ENCODE measurements around the gene TRABD2A. TPM values are rescaled to one million over a fixed set of nuclear protein-coding genes. Genes with fewer than 3 reads are reported as not detected.

Gene TRABD2A
- total RNA-seq, 1 experiment from 2014 or later: 9.9 TPM

DNA sequence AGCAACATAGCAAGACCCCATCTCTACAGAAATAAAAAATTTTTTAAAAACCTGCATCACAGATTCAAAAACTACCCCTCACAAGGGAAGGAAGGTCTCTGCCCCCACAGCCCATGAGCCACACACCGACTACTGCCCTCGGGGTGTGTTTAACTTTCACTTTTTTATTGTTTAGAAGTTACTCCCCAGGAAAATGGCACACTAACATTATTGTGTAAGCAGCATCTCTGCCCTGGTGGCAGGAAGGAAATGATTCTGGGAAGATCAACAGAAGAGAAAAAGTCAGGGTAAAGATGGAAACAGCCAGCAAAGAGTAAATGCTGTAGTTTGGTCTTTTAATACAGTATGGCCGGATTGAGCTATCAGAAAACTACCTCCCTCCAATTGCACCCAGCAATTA, 21.9 kb downstream of the TRABD2A start:
- no peak for DNase-seq (ENCODE audit: low spot score)
- in situ Hi-C loops (cut with HindIII; ENCODE audit: low sequenced_read_pairs): no loop called here

- in situ Hi-C loops (cut with HindIII; ENCODE audit: low sequenced_read_pairs): no loop called here
- DNase-seq (ENCODE audit: low spot score): no peak
Observed at GRCh38 chr2:84858123-84858522, 22.8 kb downstream of the TRABD2A start.

- DNase-seq (ENCODE audit: low spot score): no peak
Observed at GRCh38 chr2:84857566-84857965, 23.3 kb downstream of the TRABD2A start.

DNA sequence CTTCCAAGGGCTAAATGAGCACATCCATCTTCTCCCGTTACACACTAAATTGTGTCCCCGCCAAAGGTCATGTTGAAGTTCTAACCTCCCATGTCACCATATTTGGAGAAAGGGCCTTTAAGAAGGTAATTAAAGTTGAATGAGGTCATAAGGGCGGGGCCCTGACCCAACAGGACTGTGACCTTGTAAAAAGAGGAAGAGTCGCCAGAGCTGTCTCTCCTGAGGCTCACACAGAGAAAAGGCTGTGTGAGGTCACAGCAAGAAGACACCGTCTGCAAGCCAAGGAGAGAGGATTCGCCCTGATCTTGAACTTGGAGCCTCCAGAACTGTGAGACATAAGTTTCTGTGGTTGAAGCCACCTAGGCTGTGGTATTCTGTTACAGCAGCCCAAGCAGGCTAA, 24.1 kb downstream of the TRABD2A start:
- in situ Hi-C loops (cut with HindIII; ENCODE audit: low sequenced_read_pairs): no loop called here
- no peak for DNase-seq (ENCODE audit: low spot score)

More at GRCh38 chr2:84857566-84857965, 23.3 kb downstream of the TRABD2A start:
- in situ Hi-C loops (cut with HindIII; ENCODE audit: low sequenced_read_pairs): no loop called here

DNA sequence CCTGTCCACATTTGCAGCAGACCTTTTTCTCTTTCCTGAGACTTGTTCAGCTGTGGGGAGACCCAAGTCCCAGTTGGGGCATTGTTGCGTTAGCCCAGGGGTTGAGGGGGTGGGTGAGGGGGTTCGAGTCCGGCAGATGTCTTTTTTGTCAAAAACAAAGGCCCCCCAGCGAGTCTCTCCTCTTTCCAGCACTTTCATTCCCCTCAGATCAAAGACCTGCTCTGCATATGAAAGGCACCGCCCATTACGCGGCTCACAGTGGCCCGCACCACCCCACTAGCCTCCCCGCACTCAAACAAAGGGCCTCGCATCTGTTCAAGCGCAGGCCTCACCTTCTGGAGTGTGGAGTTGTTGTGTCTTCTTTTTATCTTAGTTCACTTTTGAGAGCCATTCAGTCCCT, 25.2 kb downstream of the TRABD2A start:
- in situ Hi-C loops (cut with HindIII; ENCODE audit: low sequenced_read_pairs): no loop called here
- no peak for DNase-seq (ENCODE audit: low spot score)

- no peak for DNase-seq (ENCODE audit: low spot score)
- in situ Hi-C loops (cut with HindIII; ENCODE audit: low sequenced_read_pairs): no loop called here
Observed at GRCh38 chr2:84854850-84855249, 26.0 kb downstream of the TRABD2A start.

- in situ Hi-C loops (cut with HindIII; ENCODE audit: low sequenced_read_pairs): no loop called here
- no peak for DNase-seq (ENCODE audit: low spot score)
Observed at GRCh38 chr2:84851876-84852275, 29.0 kb downstream of the TRABD2A start.

- no peak for DNase-seq (ENCODE audit: low spot score)
- in situ Hi-C loops (cut with HindIII; ENCODE audit: low sequenced_read_pairs): no loop called here
Observed at GRCh38 chr2:84850471-84850870, 30.4 kb downstream of the TRABD2A start.

DNA sequence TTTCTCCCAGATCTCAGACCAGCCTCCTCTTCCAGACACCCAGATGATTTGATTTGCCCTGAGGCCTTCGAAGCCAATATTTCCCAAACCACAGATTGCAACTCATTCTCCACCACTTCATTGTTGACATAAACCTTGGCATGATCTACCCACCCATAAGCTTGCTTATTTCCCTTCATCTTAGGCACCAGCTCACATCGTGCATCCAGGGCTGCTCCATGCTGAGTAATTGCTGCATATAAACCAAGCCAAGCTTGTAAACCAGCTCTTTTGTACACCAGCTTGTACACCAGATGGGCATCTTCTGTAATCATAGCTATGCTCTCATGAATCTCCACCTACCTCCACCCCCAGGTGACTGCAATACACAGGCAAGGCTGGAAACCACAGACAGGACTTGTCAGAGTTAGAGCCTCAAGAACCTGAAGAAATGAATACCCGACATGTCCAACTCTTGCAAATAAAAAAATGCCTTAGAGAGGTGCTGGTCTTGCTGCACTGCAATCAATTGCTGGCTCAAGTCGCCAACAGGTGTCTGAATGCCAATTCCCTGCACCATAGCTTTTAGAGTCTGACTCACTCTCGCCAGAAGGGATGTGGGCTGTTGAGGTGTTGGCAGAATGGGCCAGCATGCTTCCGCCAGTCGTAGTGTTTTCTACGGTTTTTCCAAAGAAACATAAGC, 31.5 kb downstream of the TRABD2A start:
- in situ Hi-C loops (cut with HindIII; ENCODE audit: low sequenced_read_pairs): no loop called here
- DNase-seq (ENCODE audit: low spot score): peak; percentile 90

DNA sequence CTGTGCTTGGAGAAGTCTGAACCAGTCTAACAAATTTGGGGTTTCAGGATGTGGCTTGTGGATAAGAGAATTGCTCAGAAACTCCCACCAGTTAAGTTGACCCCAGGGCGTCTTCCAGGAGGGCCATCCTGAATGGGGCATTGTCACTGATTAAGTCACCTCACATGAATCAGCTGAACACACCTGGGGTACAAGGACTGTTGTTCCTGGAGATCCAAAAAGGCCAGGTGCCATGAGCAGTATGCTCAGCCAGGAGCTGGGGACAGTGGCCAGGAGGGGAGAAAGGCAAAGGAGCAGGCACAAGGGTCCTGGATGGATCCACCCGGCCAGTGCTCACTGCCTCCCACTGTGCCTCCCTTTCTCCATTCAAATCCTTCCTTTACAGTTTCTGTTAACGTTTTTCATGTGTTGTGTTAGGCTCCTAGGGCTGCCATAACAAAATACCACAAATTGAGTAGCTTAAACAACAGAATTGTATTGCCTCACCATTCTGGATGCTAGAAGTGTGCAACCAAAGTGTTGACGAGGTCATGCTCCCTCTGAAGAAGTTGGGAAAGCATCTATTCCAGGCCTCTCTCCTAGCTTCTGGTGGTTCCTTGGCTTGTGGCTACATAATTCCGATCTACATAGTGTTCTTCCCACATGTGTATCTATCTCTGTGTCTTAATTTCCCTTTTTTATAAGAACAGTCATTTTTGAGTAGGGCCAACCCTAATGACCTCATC, 33.4 kb downstream of the TRABD2A start:
- in situ Hi-C loops (cut with HindIII; ENCODE audit: low sequenced_read_pairs): no loop called here
- no peak for DNase-seq (ENCODE audit: low spot score)

- in situ Hi-C loops (cut with HindIII; ENCODE audit: low sequenced_read_pairs): no loop called here
- DNase-seq (ENCODE audit: low spot score): no peak
Observed at GRCh38 chr2:84846741-84847142, 34.1 kb downstream of the TRABD2A start.

- in situ Hi-C loops (cut with HindIII; ENCODE audit: low sequenced_read_pairs): no loop called here
- no peak for DNase-seq (ENCODE audit: low spot score)
Observed at GRCh38 chr2:84846041-84846663, 34.7 kb downstream of the TRABD2A start.

- DNase-seq (ENCODE audit: low spot score): no peak
- in situ Hi-C loops (cut with HindIII; ENCODE audit: low sequenced_read_pairs): no loop called here
Observed at GRCh38 chr2:84844141-84844540, 36.7 kb downstream of the TRABD2A start.

DNA sequence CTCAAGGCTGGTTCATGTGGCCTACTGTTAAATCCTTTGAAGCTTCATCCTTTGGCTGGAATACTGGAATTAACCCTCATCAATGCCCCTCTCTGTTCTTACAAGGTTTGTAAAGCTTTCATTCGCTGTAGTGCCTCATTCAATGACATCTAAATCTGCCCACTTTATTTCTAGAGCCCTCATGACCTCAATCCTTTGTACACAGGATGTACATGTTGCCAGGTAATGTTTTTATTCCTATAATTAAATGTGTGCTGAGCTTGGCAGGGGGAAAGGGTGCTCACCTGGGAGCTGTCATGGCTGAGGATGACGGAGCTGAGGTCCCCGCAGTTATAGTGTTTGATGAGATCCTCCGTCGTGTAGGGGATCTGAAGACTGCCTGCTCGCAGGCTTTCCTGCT, 39.3 kb downstream of the TRABD2A start:
- in situ Hi-C loops (cut with HindIII; ENCODE audit: low sequenced_read_pairs): no loop called here
- DNase-seq (ENCODE audit: low spot score): no peak

GRCh38 chr2:84840306-84840705, 40.6 kb downstream of the TRABD2A start:
- DNase-seq (ENCODE audit: low spot score): no peak

GRCh38 chr2:84839851-84840250, 41.0 kb downstream of the TRABD2A start:
- in situ Hi-C loops (cut with HindIII; ENCODE audit: low sequenced_read_pairs): no loop called here
- no peak for DNase-seq (ENCODE audit: low spot score)

More at GRCh38 chr2:84840306-84840705, 40.6 kb downstream of the TRABD2A start:
- in situ Hi-C loops (cut with HindIII; ENCODE audit: low sequenced_read_pairs): no loop called here

DNA sequence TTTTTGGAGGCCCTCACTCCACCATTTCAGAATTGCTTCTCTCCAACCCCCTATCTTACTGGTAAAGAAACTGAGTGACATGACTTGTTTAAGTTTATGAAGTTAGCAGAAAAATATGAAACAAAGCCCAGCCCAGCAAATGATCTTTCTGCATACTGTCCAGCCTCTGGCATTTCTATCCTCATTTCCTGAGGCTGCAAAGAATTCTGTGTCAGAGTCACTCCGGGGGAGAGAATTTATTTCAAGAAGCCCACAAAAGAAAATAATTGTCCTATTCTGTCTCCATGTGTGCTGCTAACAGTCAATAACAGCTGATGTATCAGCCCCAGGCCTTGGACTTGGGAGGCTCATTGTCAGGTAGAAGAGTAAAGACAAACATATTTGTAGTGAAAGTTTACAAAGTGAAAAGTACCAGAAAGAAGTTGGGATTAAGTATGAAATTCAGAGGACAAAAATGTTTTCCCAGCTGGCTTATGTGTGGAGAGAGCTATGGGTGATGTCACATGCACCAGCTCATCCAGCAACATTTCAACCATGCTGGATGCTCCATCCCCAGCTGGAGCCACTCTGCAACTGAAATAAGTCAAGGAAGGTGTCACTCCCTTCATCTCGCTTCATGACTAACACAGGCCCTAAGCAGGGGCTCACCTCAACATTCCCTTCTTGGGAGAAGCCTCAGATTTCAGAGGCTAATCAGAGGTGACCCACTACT, 42.3 kb downstream of the TRABD2A start:
- no peak for DNase-seq (ENCODE audit: low spot score)
- in situ Hi-C loops (cut with HindIII; ENCODE audit: low sequenced_read_pairs): no loop called here

DNA sequence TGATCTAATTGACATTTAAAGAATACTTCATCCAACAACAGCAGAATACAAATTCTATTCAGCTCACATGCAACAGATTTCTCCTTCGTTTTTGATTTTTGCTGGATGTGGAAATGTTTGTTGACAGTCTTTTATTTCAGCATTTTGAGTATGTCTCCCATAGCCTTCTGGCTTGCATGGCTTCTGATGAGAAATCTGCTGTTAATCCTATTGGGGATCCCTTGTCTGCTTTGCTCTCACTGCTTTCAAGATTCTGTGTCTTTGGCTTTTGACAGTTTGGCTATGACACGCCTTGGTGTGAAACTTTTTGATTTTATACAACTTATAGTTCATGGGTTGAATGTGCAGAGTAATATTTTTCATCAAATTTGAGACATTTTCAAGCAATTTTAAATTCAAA, 44.7 kb downstream of the TRABD2A start:
- in situ Hi-C loops (cut with HindIII; ENCODE audit: low sequenced_read_pairs): no loop called here

GRCh38 chr2:84833481-84834150, 47.3 kb downstream of the TRABD2A start:
- in situ Hi-C loops (cut with HindIII; ENCODE audit: low sequenced_read_pairs): no loop called here
- DNase-seq (ENCODE audit: low spot score): no peak

More for the DNA sequence above, 44.7 kb downstream of the TRABD2A start:
- no peak for DNase-seq (ENCODE audit: low spot score)

Data from G401 (cell line).